H1 (cell line): Measurements from ENCODE around the gene PRKCSH. TPM values are rescaled to one million over a fixed set of nuclear protein-coding genes. Genes with fewer than 3 reads are reported as not detected.

ENCODE experiments used
- CTCF ChIA-PET: fragments of 300-600 bp; sonication (Branson Sonifier 250); formaldehyde crosslinking; loops from one replicate; lab custom pipeline; 2021; ENCODE audit not compliant: partially characterized antibody; lab: Charles Lee
- POLR2A ChIA-PET: fragments of 300-600 bp; sonication (Branson Sonifier 250); formaldehyde crosslinking; loops from one replicate; lab custom pipeline; 2021; ENCODE audit warnings: inconsistent platforms; ENCODE audit not compliant: partially characterized antibody; lab: Charles Lee
- DNase-seq, 2 experiments: peaks; one replicate each; pipeline versions ENCODE4 v3.0.0 to v3.0.0-alpha.2; 2010 to 2022; ENCODE audit warnings: low spot score in 2 of 2, low read depth in 1 of 2, mixed read lengths in 1 of 2
- FAIRE-seq: peaks from 2 replicates; lab custom pipeline; 2011; peaks lifted over from hg19 to GRCh38; lab: Jason Lieb, UNC
- H2AFZ ChIP-seq: 2 replicates; pipeline ENCODE4 v1.8.1; 2012; ENCODE audit warnings: low read length, inconsistent platforms
- H2AK5ac ChIP-seq: 2 replicates; pipeline ENCODE4 v1.6.1; 2013; ENCODE audit warnings: low read depth, low read length
- H2BK120ac ChIP-seq: replicated peaks from 2 replicates; pipeline ENCODE3; 2013; ENCODE audit warnings: low read depth, low read length, inconsistent platforms
- H2BK12ac ChIP-seq: 2 replicates; pipeline ENCODE4 v1.6.1; 2013; ENCODE audit warnings: low read depth, low read length
- H2BK15ac ChIP-seq: 2 replicates; pipeline ENCODE4 v1.6.1; 2013; ENCODE audit warnings: low read length
- H2BK20ac ChIP-seq: 2 replicates; pipeline ENCODE4 v1.6.1; 2013; ENCODE audit warnings: low read length
- H2BK5ac ChIP-seq: 2 replicates; pipeline ENCODE4 v1.6.1; 2013; ENCODE audit warnings: low read depth, low read length
- H3K14ac ChIP-seq: 2 replicates; pipeline ENCODE4 v1.6.1; 2013; ENCODE audit warnings: inconsistent platforms; ENCODE audit not compliant: insufficient read length
- H3K18ac ChIP-seq: 2 replicates; pipeline ENCODE4 v1.6.1; 2013; ENCODE audit warnings: low read length; ENCODE audit errors: extremely low read depth
- H3K23ac ChIP-seq: 2 replicates; pipeline ENCODE4 v1.6.1; 2013; ENCODE audit warnings: inconsistent platforms; ENCODE audit not compliant: insufficient read length
- H3K23me2 ChIP-seq: 2 replicates; pipeline ENCODE4 v1.6.1; 2013; ENCODE audit warnings: low read depth, low read length
- H3K27ac ChIP-seq: 2 replicates; pipeline ENCODE4 v1.6.1; 2011; ENCODE audit warnings: low read depth, low read length, inconsistent platforms
- H3K27me3 ChIP-seq, 4 experiments: replicated peaks in 1 of 4; 1 replicate in 1 of 4; 2 replicates in 3 of 4; pipeline versions ENCODE4 v1.6.1 to v1.8.1; 2011 to 2013; ENCODE audit warnings: low read length in 3 of 4, mild to moderate bottlenecking in 3 of 4, inconsistent platforms in 2 of 4, mixed read lengths in 2 of 4, moderate library complexity in 1 of 4; ENCODE audit not compliant: control insufficient read depth in 3 of 4, insufficient read depth in 3 of 4; ENCODE audit errors: extremely low read depth in 1 of 4
- H3K36me3 ChIP-seq, 4 experiments: 2 replicates each; pipeline versions ENCODE4 v1.6.1 to v1.8.1; 2011 to 2013; ENCODE audit warnings: mild to moderate bottlenecking in 4 of 4, low read length in 3 of 4, moderate library complexity in 2 of 4, control low read depth in 1 of 4, inconsistent platforms in 1 of 4; ENCODE audit not compliant: insufficient read depth in 4 of 4, control insufficient read depth in 2 of 4
- H3K4ac ChIP-seq: replicated peaks from 2 replicates; pipeline ENCODE3; 2013; ENCODE audit warnings: low read length, low read depth, mixed read lengths, inconsistent platforms; ENCODE audit not compliant: insufficient read length
- H3K4me1 ChIP-seq, 4 experiments: replicated peaks in 1 of 4; 1 replicate in 1 of 4; 2 replicates in 3 of 4; pipeline versions ENCODE4 v1.6.1 to v1.8.1; 2011 to 2013; ENCODE audit warnings: low read length in 3 of 4, inconsistent platforms in 2 of 4, mixed read lengths in 1 of 4; ENCODE audit not compliant: insufficient read depth in 4 of 4, control insufficient read depth in 3 of 4
- H3K4me2 ChIP-seq, 2 experiments: 2 replicates each; pipeline versions ENCODE4 v1.6.1 to v1.8.1; 2011 to 2013; ENCODE audit warnings: low read depth in 2 of 2, low read length in 2 of 2, control low read depth in 1 of 2, inconsistent platforms in 1 of 2, mild to moderate bottlenecking in 1 of 2; ENCODE audit not compliant: insufficient read depth in 1 of 2
- H3K4me3 ChIP-seq, 4 experiments: fragments of 200-600, 300-600 bp in 1 of 4; sonication (generic), shearing (Covaris generic), sonication (Bioruptor Twin) in 1 of 4; 2 replicates each; pipeline versions ENCODE4 v1.5.1 to v1.8.1; 2011 to 2016; ENCODE audit warnings: low read length in 4 of 4, low read depth in 3 of 4, control low read depth in 2 of 4, inconsistent platforms in 2 of 4, mild to moderate bottlenecking in 2 of 4, mixed read lengths in 1 of 4, moderate library complexity in 1 of 4; ENCODE audit not compliant: insufficient read depth in 2 of 4; ENCODE audit errors: extremely low read depth in 1 of 4
- H3K56ac ChIP-seq: replicated peaks from 2 replicates; pipeline ENCODE3; 2013; ENCODE audit warnings: low read depth, mild to moderate bottlenecking, mixed read lengths, low read length, inconsistent platforms; ENCODE audit not compliant: insufficient read length
- H3K79me1 ChIP-seq: 2 replicates; pipeline ENCODE4 v1.6.1; 2013; ENCODE audit warnings: low read depth, low read length, control low read depth
- H3K79me2 ChIP-seq, 2 experiments: 2 replicates each; pipeline versions ENCODE4 v1.6.1 to v1.8.1; 2012 to 2013; ENCODE audit warnings: low read length in 2 of 2, mild to moderate bottlenecking in 2 of 2, inconsistent platforms in 1 of 2; ENCODE audit not compliant: insufficient read depth in 2 of 2, control insufficient read depth in 1 of 2
- H3K9ac ChIP-seq, 4 experiments: replicated peaks in 1 of 4; 1 replicate in 1 of 4; 2 replicates in 3 of 4; pipeline versions ENCODE4 v1.6.1 to v1.8.1; 2011 to 2013; ENCODE audit warnings: low read depth in 3 of 4, low read length in 3 of 4, control low read depth in 2 of 4, mild to moderate bottlenecking in 2 of 4, moderate library complexity in 2 of 4, inconsistent platforms in 1 of 4; ENCODE audit errors: extremely low read depth in 1 of 4
- H3K9me3 ChIP-seq, 2 experiments: 2 replicates each; pipeline versions ENCODE4 v1.6.1 to v1.8.1; 2012 to 2013; ENCODE audit warnings: mild to moderate bottlenecking in 2 of 2, moderate library complexity in 2 of 2, control low read depth in 1 of 2, inconsistent platforms in 1 of 2, low read depth in 1 of 2, low read length in 1 of 2, mixed read lengths in 1 of 2; ENCODE audit not compliant: insufficient read depth in 2 of 2
- H4K20me1 ChIP-seq, 2 experiments: replicated peaks in 1 of 2; 2 replicates each; pipeline versions ENCODE3 to v1.8.1; 2011 to 2013; ENCODE audit warnings: inconsistent platforms in 2 of 2, low read length in 2 of 2, mild to moderate bottlenecking in 1 of 2; ENCODE audit not compliant: insufficient read depth in 2 of 2, control insufficient read depth in 1 of 2
- H4K5ac ChIP-seq: 2 replicates; pipeline ENCODE4 v1.6.1; 2013; ENCODE audit warnings: low read length, low read depth, mixed read lengths, inconsistent platforms; ENCODE audit not compliant: insufficient read length
- H4K8ac ChIP-seq: 2 replicates; pipeline ENCODE4 v1.8.0; 2013; ENCODE audit warnings: mild to moderate bottlenecking, moderate library complexity, low read length, inconsistent platforms; ENCODE audit not compliant: insufficient read depth; ENCODE audit errors: extremely low read depth
- H4K91ac ChIP-seq: replicated peaks from 2 replicates; pipeline ENCODE3; 2013; ENCODE audit warnings: low read length, mixed read lengths, inconsistent platforms; ENCODE audit not compliant: insufficient read length
- BACH1 ChIP-seq: IDR thresholded peaks from 2 replicates; pipeline ENCODE4 v1.6.1; 2012; ENCODE audit warnings: low read length, improper control_type of control experiment
- BCL11A ChIP-seq, 2 experiments: IDR thresholded peaks; one replicate each; pipeline ENCODE4 v1.6.1; 2011; ENCODE audit warnings: low read depth in 2 of 2, low read length in 2 of 2, mild to moderate bottlenecking in 2 of 2
- CBX5 ChIP-seq: fragments of 300-800, 300-1000 bp; sonication (generic); IDR thresholded peaks from 2 replicates; pipeline ENCODE4 v1.7.1; 2016; ENCODE audit warnings: antibody characterized with exemption, low read length, low read depth
- CREB1 ChIP-seq: IDR thresholded peaks from 2 replicates; pipeline ENCODE4 v1.6.1; 2012; ENCODE audit warnings: inconsistent platforms
- E2F6 ChIP-seq: IDR thresholded peaks from 2 replicates; pipeline ENCODE4 v1.6.1; 2012; ENCODE audit warnings: inconsistent platforms
- HDAC6 ChIP-seq: IDR thresholded peaks from one replicate; pipeline ENCODE4 v1.7.1; 2012; ENCODE audit warnings: low read depth, mild to moderate bottlenecking, inconsistent platforms, low read length, moderate library complexity
- KDM4A ChIP-seq: IDR thresholded peaks from one replicate; pipeline ENCODE4 v1.7.1; 2012; ENCODE audit warnings: low read depth, mild to moderate bottlenecking, moderate library complexity, low read length, inconsistent platforms; ENCODE audit not compliant: severe bottlenecking
- NRF1 ChIP-seq: IDR thresholded peaks from 2 replicates; pipeline ENCODE4 v1.6.1; 2011; ENCODE audit warnings: mild to moderate bottlenecking, low read depth, low read length, improper control_type of control experiment
- RFX5 ChIP-seq: IDR thresholded peaks from 2 replicates; pipeline ENCODE4 v1.6.1; 2011; ENCODE audit warnings: low read depth, low read length, improper control_type of control experiment, borderline replicate concordance
- TEAD4 ChIP-seq: IDR thresholded peaks from 2 replicates; pipeline ENCODE4 v1.6.1; 2012; ENCODE audit warnings: low read depth, low read length, inconsistent platforms, mixed read lengths
- YY1 ChIP-seq: IDR thresholded peaks from 2 replicates; pipeline ENCODE4 v1.6.1; 2011; ENCODE audit warnings: low read depth, mild to moderate bottlenecking, low read length
- WGBS, 2 experiments: shearing (Covaris generic) in 1 of 2; methylation state at CpG; one replicate each; pipeline versions ENCODE4 v1.1.6 to v1.1.7; 2013 to 2015; ENCODE audit warnings: low lambda C conversion rate in 2 of 2, mixed read lengths in 2 of 2, inconsistent platforms in 1 of 2, low coverage in 1 of 2, missing lambda C conversion rate in 1 of 2; ENCODE audit not compliant: insufficient replicate concordance in 2 of 2, insufficient coverage in 1 of 2, insufficient read length in 1 of 2; ENCODE audit errors: extremely low coverage in 1 of 2, missing lambda C conversion rate in 1 of 2; 5-methylcytosine and 5-hydroxymethylcytosine counted together
- polyA plus RNA-seq, 7 experiments: library from polyadenylated mRNA; depleted of rRNA in 3 of 7; stranded (reverse) in 5 of 7; unstranded in 2 of 7; fragments of >200 nt in 5 of 7; fragments of 200-250 nt in 2 of 7; gene quantifications; 1 replicate in 5 of 7; 2 replicates in 1 of 7; 4 replicates in 1 of 7; pipeline versions ENCODE4 v1.2.1 to v1.2.3, GENCODE V29; 2011 to 2013; ENCODE audit warnings: missing spikeins in 2 of 7, mixed read lengths in 2 of 7
- total RNA-seq: library from RNA; stranded (reverse); fragmentation: NEBNext Ultra II Directional; extraction: Animal tissue kit (Norgen Biotek cat#: 25700); gene quantifications from 2 replicates; pipeline ENCODE4 v1.2.1, GENCODE V29; 2021

Gene PRKCSH
- total and polyA plus RNA-seq, 2 of the 8 experiments (the other 6 are each of a cell fraction or from before 2014, with no cell fraction given): 97.2 to 337 TPM

- H2AFZ ChIP-seq: no peak overlapping the region
- no peak overlapping the region for H3K23ac ChIP-seq
- no peak overlapping the region; a peak in 1 of 7 replicates for H3K9ac ChIP-seq
- H4K20me1 ChIP-seq: peaks cover 2 to 3% of the 10 kb centered on the region in 2 experiments
- DNase-seq (no peak), FAIRE-seq (no peak)
- POLR2A ChIA-PET: interaction anchor here (0.5 kb wide), 1 partner anchor 194 kb away, joined by 3 read pairs; no protein-coding TSS in a partner anchor
- H3K36me3 ChIP-seq: no peaks in the 10 kb centered on the region; a peak in 1 of 8 replicates
- no peaks in the 10 kb centered on the region for H3K79me1 ChIP-seq
- H3K79me2 ChIP-seq: no peaks in the 10 kb centered on the region
- H3K18ac ChIP-seq: no peak overlapping the region
- 94% methylated on average over 40 of the region's 45 CpGs; no CpG with 5 or more reads in 1 of the 2 experiments for WGBS, 2 experiments
- no peak overlapping the region for H3K4me2 ChIP-seq
- H3K56ac ChIP-seq: no peak overlapping the region
- CTCF ChIA-PET: interaction anchor here (1.1 to 6.4 kb wide), 3 partner anchors 9 to 65 kb away, joined by 3 to 37 read pairs (median 4); no protein-coding TSS in a partner anchor
- peaks cover 0 to 3% (median under 1%) of the 10 kb centered on the region in 4 experiments; a peak in 3 of 7 replicates for H3K27me3 ChIP-seq
- no peaks in the 10 kb centered on the region for H3K9me3 ChIP-seq
- no peak overlapping the region for H2BK15ac ChIP-seq
- H2BK5ac ChIP-seq: no peak overlapping the region; the same call in 1 of the 2 replicates
- no peak overlapping the region for H3K14ac ChIP-seq
- H3K27ac ChIP-seq: no peak overlapping the region
- no peak overlapping the region for H2BK120ac ChIP-seq
- no peak overlapping the region for H3K4me3 ChIP-seq
- H4K91ac ChIP-seq: no peak overlapping the region
- H4K5ac ChIP-seq: no peak overlapping the region
- H4K8ac ChIP-seq: peak overlapping the region; percentile 63; the same call in 1 of the 2 replicates
- no peak overlapping the region for H3K4ac ChIP-seq
- no peak overlapping the region for H2AK5ac ChIP-seq
- no peaks in the 10 kb centered on the region; the same call in 1 of the 2 replicates for H3K23me2 ChIP-seq
- no peak overlapping the region for H2BK20ac ChIP-seq
- H3K4me1 ChIP-seq: peaks cover 0 to 4% (median 1%) of the 10 kb centered on the region in 4 experiments; a peak in 4 of 7 replicates
- H2BK12ac ChIP-seq: no peak overlapping the region
- no peak for TF ChIP-seq CBX5
- TF ChIP-seq RFX5: no peak
- TF ChIP-seq KDM4A: no peak
- no peak for TF ChIP-seq NRF1
- no peak for TF ChIP-seq TEAD4
- no peak for TF ChIP-seq BCL11A (IDR thresholded peaks at IDR 0.05; ENCODE audit: low read depth in 2 of 2, low read length in 2 of 2)
- TF ChIP-seq YY1: no peak
- no peak for TF ChIP-seq CREB1
- no peak for TF ChIP-seq HDAC6
- no peak for TF ChIP-seq BACH1
- TF ChIP-seq E2F6: no peak
Observed at GRCh38 chr19:11486661-11487503, 51.4 kb downstream of the PRKCSH start.
